ENCODE measurements around the gene RPL31. TPM values are rescaled to one million over a fixed set of nuclear protein-coding genes. Genes with fewer than 3 reads are reported as not detected.

Gene RPL31
- total RNA-seq, 2 donors from 2014 or later: 797 to 1,305 TPM

DNA sequence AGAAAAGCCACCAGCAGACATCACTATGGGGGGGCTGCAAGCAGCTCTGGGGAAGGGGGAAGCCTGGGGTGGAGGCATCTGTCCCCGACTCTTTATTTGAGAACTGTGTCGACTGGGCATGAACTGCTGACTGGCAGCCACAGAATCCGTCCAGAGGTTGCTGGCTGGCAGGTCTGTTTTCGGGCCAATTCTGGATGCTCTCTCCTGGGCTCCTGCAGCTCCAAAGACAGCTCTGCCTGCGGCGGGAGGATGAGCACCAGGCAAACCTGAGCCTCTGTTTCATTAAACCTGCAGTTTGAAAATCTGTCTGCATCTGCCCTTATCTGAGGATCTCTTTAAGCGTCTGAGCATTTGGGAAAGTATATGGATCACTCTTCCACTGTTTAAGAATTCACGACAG, 34.4 kb upstream of the RPL31 start:
- no peak for DNase-seq (ENCODE audit: low spot score)
- Histone ChIP-seq H3K27me3 (replicated peaks; ENCODE audit: insufficient read depth) (no peaks in the 10 kb centered on the region), H3K4me1 (replicated peaks) (no peaks in the 10 kb centered on the region), H3K36me3 (no peaks in the 10 kb centered on the region), H3K27ac (no peak overlapping the region), H3K4me3 (no peak overlapping the region), H3K9me3 (no peaks in the 10 kb centered on the region)
- TF ChIP-seq POLR2AphosphoS5 (IDR thresholded peaks at IDR 0.05) (no peak), POLR2A (IDR thresholded peaks at IDR 0.05) (no peak)
- TF ChIP-seq, protein P1, sequence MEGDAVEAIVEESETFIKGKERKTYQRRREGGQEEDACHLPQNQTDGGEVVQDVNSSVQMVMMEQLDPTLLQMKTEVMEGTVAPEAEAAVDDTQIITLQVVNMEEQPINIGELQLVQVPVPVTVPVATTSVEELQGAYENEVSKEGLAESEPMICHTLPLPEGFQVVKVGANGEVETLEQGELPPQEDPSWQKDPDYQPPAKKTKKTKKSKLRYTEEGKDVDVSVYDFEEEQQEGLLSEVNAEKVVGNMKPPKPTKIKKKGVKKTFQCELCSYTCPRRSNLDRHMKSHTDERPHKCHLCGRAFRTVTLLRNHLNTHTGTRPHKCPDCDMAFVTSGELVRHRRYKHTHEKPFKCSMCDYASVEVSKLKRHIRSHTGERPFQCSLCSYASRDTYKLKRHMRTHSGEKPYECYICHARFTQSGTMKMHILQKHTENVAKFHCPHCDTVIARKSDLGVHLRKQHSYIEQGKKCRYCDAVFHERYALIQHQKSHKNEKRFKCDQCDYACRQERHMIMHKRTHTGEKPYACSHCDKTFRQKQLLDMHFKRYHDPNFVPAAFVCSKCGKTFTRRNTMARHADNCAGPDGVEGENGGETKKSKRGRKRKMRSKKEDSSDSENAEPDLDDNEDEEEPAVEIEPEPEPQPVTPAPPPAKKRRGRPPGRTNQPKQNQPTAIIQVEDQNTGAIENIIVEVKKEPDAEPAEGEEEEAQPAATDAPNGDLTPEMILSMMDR (IDR thresholded peaks at IDR 0.05): no peak
- intact Hi-C loops (cut with DNase I): no loop called here
- WGBS: 88% methylated on average over 8 of the region's 8 CpGs

- H3K27ac ChIP-seq: no peak overlapping the region
- no peak overlapping the region for H3K4me3 ChIP-seq
- no peaks in the 10 kb centered on the region for H3K4me1 ChIP-seq (replicated peaks)
- 93% methylated on average over 28 of the region's 28 CpGs for WGBS
- intact Hi-C loops (cut with DNase I): no loop called here
- no peaks in the 10 kb centered on the region for H3K27me3 ChIP-seq (replicated peaks; ENCODE audit: insufficient read depth)
- no peak for DNase-seq (ENCODE audit: low spot score)
- no peaks in the 10 kb centered on the region for H3K36me3 ChIP-seq
- H3K9me3 ChIP-seq: no peaks in the 10 kb centered on the region
- TF ChIP-seq POLR2A (IDR thresholded peaks at IDR 0.05): no peak
- no peak for TF ChIP-seq POLR2AphosphoS5 (IDR thresholded peaks at IDR 0.05)
- TF ChIP-seq, protein P1 (IDR thresholded peaks at IDR 0.05): no peak
Observed at GRCh38 chr2:100968146-100969145, 33.6 kb upstream of the RPL31 start.

GRCh38 chr2:100969998-100970397, 32.1 kb upstream of the RPL31 start:
- H3K4me1 ChIP-seq (replicated peaks): no peaks in the 10 kb centered on the region
- H3K27me3 ChIP-seq (replicated peaks; ENCODE audit: insufficient read depth): no peaks in the 10 kb centered on the region
- H3K4me3 ChIP-seq: no peak overlapping the region
- intact Hi-C loops (cut with DNase I): no loop called here
- WGBS: 92% methylated on average over 7 of the region's 7 CpGs
- H3K27ac ChIP-seq: no peak overlapping the region
- no peak for TF ChIP-seq POLR2A (IDR thresholded peaks at IDR 0.05)
- TF ChIP-seq POLR2AphosphoS5 (IDR thresholded peaks at IDR 0.05): no peak
- TF ChIP-seq, protein P1 (IDR thresholded peaks at IDR 0.05): no peak
- H3K36me3 ChIP-seq: no peaks in the 10 kb centered on the region
- H3K9me3 ChIP-seq: no peaks in the 10 kb centered on the region
- no peak for DNase-seq (ENCODE audit: low spot score)

- no peak overlapping the region for H3K27ac ChIP-seq
- intact Hi-C loops (cut with DNase I): no loop called here
- H3K27me3 ChIP-seq (replicated peaks; ENCODE audit: insufficient read depth): no peaks in the 10 kb centered on the region
- DNase-seq (ENCODE audit: low spot score): no peak
- no peak overlapping the region for H3K4me3 ChIP-seq
- no peaks in the 10 kb centered on the region for H3K9me3 ChIP-seq
- WGBS: 94% methylated on average over 9 of the region's 9 CpGs
- H3K4me1 ChIP-seq (replicated peaks): no peaks in the 10 kb centered on the region
- TF ChIP-seq POLR2AphosphoS5 (IDR thresholded peaks at IDR 0.05) (no peak), POLR2A (IDR thresholded peaks at IDR 0.05) (no peak)
- TF ChIP-seq, protein P1 (IDR thresholded peaks at IDR 0.05): no peak
- H3K36me3 ChIP-seq: no peaks in the 10 kb centered on the region
Observed at GRCh38 chr2:100971221-100971620, 30.9 kb upstream of the RPL31 start.

DNA sequence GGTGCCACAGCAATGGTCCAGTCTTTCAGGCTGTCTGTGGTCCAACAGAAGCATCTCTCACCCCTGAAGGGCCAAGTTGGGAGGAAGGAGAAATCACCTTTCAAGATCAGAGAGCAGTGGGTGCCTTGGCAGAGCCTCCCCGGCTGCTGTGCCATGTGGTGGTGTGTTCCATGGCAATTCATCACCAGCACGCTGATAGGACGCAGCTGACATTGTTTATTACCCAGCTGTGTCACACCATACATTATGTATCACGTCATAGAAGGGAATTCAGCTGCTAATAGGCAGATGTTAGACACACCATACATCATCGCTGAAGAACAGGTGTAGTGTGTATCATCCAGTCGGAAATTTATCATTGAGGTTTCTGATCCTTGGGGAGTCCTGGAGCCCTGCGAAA, 29.6 kb upstream of the RPL31 start:
- no peak for TF ChIP-seq POLR2AphosphoS5 (IDR thresholded peaks at IDR 0.05)
- TF ChIP-seq POLR2A (IDR thresholded peaks at IDR 0.05): no peak
- TF ChIP-seq, protein P1 (IDR thresholded peaks at IDR 0.05): no peak
- intact Hi-C loops (cut with DNase I): no loop called here
- H3K27ac ChIP-seq: no peak overlapping the region
- no peak for DNase-seq (ENCODE audit: low spot score)
- no peaks in the 10 kb centered on the region for H3K4me1 ChIP-seq (replicated peaks)
- H3K9me3 ChIP-seq: no peaks in the 10 kb centered on the region
- H3K27me3 ChIP-seq (replicated peaks; ENCODE audit: insufficient read depth): no peaks in the 10 kb centered on the region
- H3K36me3 ChIP-seq: no peaks in the 10 kb centered on the region
- H3K4me3 ChIP-seq: no peak overlapping the region
- 92% methylated on average over 7 of the region's 7 CpGs for WGBS
